IMR-90 (cell line): ENCODE measurements around the gene IBA57. TPM values are rescaled to one million over a fixed set of nuclear protein-coding genes. Genes with fewer than 3 reads are reported as not detected.

Experiments used
- ATAC-seq: fragments of 200-7000 bp; cut with Tn5 transposase; 2 replicates; pipeline ENCODE4 v1.9.1; 2020; ENCODE audit warnings: low read depth, mild to moderate bottlenecking, moderate library complexity
- BruUV-seq: library from RNA; stranded (reverse); fragments of 400-500 nt; replicated peaks from 2 replicates; lab custom pipeline; 2021; lab: Mats Ljungman, UMichigan
- CTCF ChIA-PET: fragments of 300-600 bp; formaldehyde crosslinking; extraction: SDS; loops from one replicate; lab custom pipeline; 2021; ENCODE audit warnings: antibody characterized with exemption; lab: Yijun Ruan, JAX
- POLR2A ChIA-PET: fragments of 300-600 bp; sonication (Branson Sonifier 250); formaldehyde crosslinking; loops from one replicate; lab custom pipeline; 2022; ENCODE audit warnings: antibody characterized with exemption; ENCODE audit not compliant: unreplicated experiment; lab: Charles Lee
- DNase-seq: peaks from one replicate; pipeline ENCODE4 v3.0.0; 2013
- H2AFZ ChIP-seq: replicated peaks from 2 replicates; pipeline ENCODE3; 2013; ENCODE audit warnings: low read length, mild to moderate bottlenecking; ENCODE audit not compliant: poor library complexity
- H2AK5ac ChIP-seq: 2 replicates; pipeline ENCODE4 v1.6.1; 2013; ENCODE audit warnings: low read depth, low read length, inconsistent platforms
- H2AK9ac ChIP-seq: replicated peaks from 2 replicates; pipeline ENCODE3; 2013; ENCODE audit warnings: mild to moderate bottlenecking, low read depth, low read length, moderate library complexity; ENCODE audit not compliant: poor library complexity
- H2BK120ac ChIP-seq: 2 replicates; pipeline ENCODE4 v1.6.1; 2013; ENCODE audit warnings: low read depth, low read length, inconsistent platforms
- H2BK15ac ChIP-seq: 3 replicates; pipeline ENCODE4 v1.6.1; 2013; ENCODE audit warnings: low read depth, low read length, inconsistent platforms
- H2BK20ac ChIP-seq: 2 replicates; pipeline ENCODE4 v1.6.1; 2013; ENCODE audit warnings: low read depth, mild to moderate bottlenecking, inconsistent platforms, low read length, moderate library complexity
- H2BK5ac ChIP-seq: 2 replicates; pipeline ENCODE4 v1.6.1; 2013; ENCODE audit warnings: mild to moderate bottlenecking, low read depth, low read length, inconsistent platforms; ENCODE audit not compliant: poor library complexity, severe bottlenecking
- H3K14ac ChIP-seq: replicated peaks from 2 replicates; pipeline ENCODE4 v1.6.1; 2013; ENCODE audit warnings: low read depth, low read length, inconsistent platforms
- H3K18ac ChIP-seq: 2 replicates; pipeline ENCODE4 v1.6.1; 2013; ENCODE audit warnings: low read depth, low read length, control low read depth
- H3K23ac ChIP-seq: 2 replicates; pipeline ENCODE4 v1.6.1; 2013; ENCODE audit warnings: low read depth, low read length, inconsistent platforms
- H3K27ac ChIP-seq: 2 replicates; pipeline ENCODE4 v1.5.1; 2013; ENCODE audit warnings: mild to moderate bottlenecking, control low read depth, low read length; ENCODE audit not compliant: insufficient read depth
- H3K27me3 ChIP-seq: 2 replicates; pipeline ENCODE4 v1.6.1; 2013; ENCODE audit warnings: low read length; ENCODE audit not compliant: control insufficient read depth, insufficient read depth
- H3K36me3 ChIP-seq: 2 replicates; pipeline ENCODE4 v1.6.1; 2013; ENCODE audit warnings: low read length, mixed read lengths; ENCODE audit not compliant: control insufficient read depth, insufficient read depth
- H3K4ac ChIP-seq: 2 replicates; pipeline ENCODE4 v1.6.1; 2013; ENCODE audit warnings: low read depth, low read length, inconsistent platforms
- H3K4me1 ChIP-seq: 2 replicates; pipeline ENCODE4 v1.6.1; 2013; ENCODE audit warnings: low read length, mixed read lengths; ENCODE audit not compliant: control insufficient read depth, insufficient read depth
- H3K4me2 ChIP-seq: 2 replicates; pipeline ENCODE4 v1.6.1; 2013; ENCODE audit warnings: low read depth, mild to moderate bottlenecking, control low read depth, low read length, moderate library complexity
- H3K4me3 ChIP-seq: 2 replicates; pipeline ENCODE4 v1.5.1; 2013; ENCODE audit warnings: low read depth, mild to moderate bottlenecking, control low read depth, low read length, moderate library complexity; ENCODE audit not compliant: insufficient read depth
- H3K56ac ChIP-seq: 2 replicates; pipeline ENCODE4 v1.6.1; 2013; ENCODE audit warnings: low read length, inconsistent platforms; ENCODE audit not compliant: insufficient read depth; ENCODE audit errors: extremely low read depth
- H3K79me1 ChIP-seq, 2 experiments: 2 replicates each; pipeline ENCODE4 v1.6.1; 2013; ENCODE audit warnings: low read length in 2 of 2, inconsistent platforms in 1 of 2, low read depth in 1 of 2
- H3K9ac ChIP-seq: 2 replicates; pipeline ENCODE4 v1.6.1; 2013; ENCODE audit warnings: low read depth, low read length, control low read depth
- H3K9me1 ChIP-seq: 2 replicates; pipeline ENCODE4 v1.6.1; 2013; ENCODE audit warnings: low read length, inconsistent platforms; ENCODE audit not compliant: insufficient read depth
- H3K9me3 ChIP-seq: 2 replicates; pipeline ENCODE4 v1.6.1; 2013; ENCODE audit warnings: low read length; ENCODE audit not compliant: control insufficient read depth, insufficient read depth
- H4K20me1 ChIP-seq: 2 replicates; pipeline ENCODE4 v1.6.1; 2013; ENCODE audit warnings: low read length, inconsistent platforms; ENCODE audit not compliant: insufficient read depth
- H4K5ac ChIP-seq: 2 replicates; pipeline ENCODE4 v1.6.1; 2013; ENCODE audit warnings: mild to moderate bottlenecking, low read depth, low read length, control low read depth
- H4K8ac ChIP-seq, 2 experiments: 2 replicates each; pipeline ENCODE4 v1.6.1; 2013; ENCODE audit warnings: low read depth in 2 of 2, low read length in 2 of 2, control low read depth in 1 of 2, inconsistent platforms in 1 of 2
- H4K91ac ChIP-seq: 2 replicates; pipeline ENCODE4 v1.6.1; 2013; ENCODE audit warnings: low read depth, low read length, inconsistent platforms; ENCODE audit not compliant: insufficient read depth
- BHLHE40 ChIP-seq: fragments of 150-350 bp; IDR thresholded peaks from 2 replicates; pipeline ENCODE4 v1.6.1; 2016; ENCODE audit warnings: mild to moderate bottlenecking, low read depth, low read length
- CEBPB ChIP-seq: IDR thresholded peaks from 2 replicates; pipeline ENCODE4 v1.6.1; 2012; ENCODE audit warnings: low read depth, low read length, improper control_type of control experiment
- CHD1 ChIP-seq: IDR thresholded peaks from 2 replicates; pipeline ENCODE4 v1.6.1; 2012; ENCODE audit warnings: low read depth, low read length, improper control_type of control experiment
- CTCF ChIP-seq: conservative IDR thresholded peaks from 2 replicates; pipeline ENCODE4 v1.5.1; 2012; ENCODE audit warnings: mild to moderate bottlenecking, low read depth, low read length, improper control_type of control experiment
- ELK1 ChIP-seq: fragments of 150-350 bp; IDR thresholded peaks from 2 replicates; pipeline ENCODE4 v1.6.1; 2016; ENCODE audit warnings: low read depth, mild to moderate bottlenecking, low read length, moderate library complexity, borderline replicate concordance
- FOS ChIP-seq: fragments of 150-350 bp; IDR thresholded peaks from 2 replicates; pipeline ENCODE4 v1.6.1; 2016; ENCODE audit warnings: low read depth, low read length
- MAFK ChIP-seq: IDR thresholded peaks from 2 replicates; pipeline ENCODE4 v1.6.1; 2012; ENCODE audit warnings: low read depth, low read length, improper control_type of control experiment
- MAZ ChIP-seq: IDR thresholded peaks from 2 replicates; pipeline ENCODE4 v1.6.1; 2012; ENCODE audit warnings: low read depth, mild to moderate bottlenecking, low read length, improper control_type of control experiment, moderate library complexity, borderline replicate concordance
- NFE2L2 ChIP-seq: fragments of 150-350 bp; IDR thresholded peaks from 2 replicates; pipeline ENCODE4 v1.6.1; 2016; ENCODE audit warnings: low read depth, mild to moderate bottlenecking, low read length
- POLR2A ChIP-seq: IDR thresholded peaks from 2 replicates; pipeline ENCODE4 v1.6.1; 2012; ENCODE audit warnings: mild to moderate bottlenecking, low read depth, low read length
- RAD21 ChIP-seq: IDR thresholded peaks from 2 replicates; pipeline ENCODE4 v1.6.1; 2012; ENCODE audit warnings: low read length, improper control_type of control experiment
- RCOR1 ChIP-seq: IDR thresholded peaks from 2 replicates; pipeline ENCODE4 v1.6.1; 2012; ENCODE audit warnings: mild to moderate bottlenecking, low read length, improper control_type of control experiment; ENCODE audit not compliant: insufficient replicate concordance
- RFX5 ChIP-seq: IDR thresholded peaks from 2 replicates; pipeline ENCODE4 v1.8.0; 2012; ENCODE audit warnings: low read depth, mild to moderate bottlenecking, low read length, moderate library complexity
- SMC3 ChIP-seq: fragments of 150-350 bp; IDR thresholded peaks from 2 replicates; pipeline ENCODE4 v1.6.1; 2016; ENCODE audit warnings: low read depth, mild to moderate bottlenecking, antibody characterized with exemption, low read length, moderate library complexity
- USF2 ChIP-seq: fragments of 150-350 bp; IDR thresholded peaks from 2 replicates; pipeline ENCODE4 v1.6.1; 2017; ENCODE audit warnings: mild to moderate bottlenecking, antibody characterized with exemption, low read length, low read depth
- WGBS, 2 experiments: methylation state at CpG; one replicate each; pipeline versions ENCODE4 v1.1.5 to v1.1.7; 2013; ENCODE audit warnings: missing lambda C conversion rate in 2 of 2; ENCODE audit not compliant: insufficient read length in 1 of 2; ENCODE audit errors: extremely low coverage in 2 of 2; 5-methylcytosine and 5-hydroxymethylcytosine counted together
- dilution Hi-C: fragments of 300-500 bp; cut with HindIII; formaldehyde crosslinking; loops from one replicate; pipeline ENCODE4 v1.14.3; 2018; ENCODE audit warnings: low sequenced_read_pairs; ENCODE audit not compliant: unreplicated experiment
- in situ Hi-C: fragments of 300-500 bp; cut with MboI; formaldehyde crosslinking; loops from 3 replicates; pipeline ENCODE4 v1.14.3; 2019; ENCODE audit warnings: low sequenced_read_pairs, inconsistent platforms, mixed read lengths
- intact Hi-C: fragments of 100-400 bp; cut with micrococcal nuclease; formaldehyde crosslinking; loops from 2 replicates; pipeline ENCODE4 v1.10.0; 2022
- polyA plus RNA-seq, 3 experiments: library from polyadenylated mRNA; depleted of rRNA; stranded (reverse); fragments of >200 nt; gene quantifications; 2 replicates each; pipeline ENCODE4 v1.2.3, GENCODE V29; 2012; ENCODE audit warnings: low replicate concordance in 1 of 3
- total RNA-seq: library from RNA; depleted of rRNA; stranded (reverse); fragments of >200 nt; gene quantifications from 2 replicates; pipeline ENCODE4 v1.2.3, GENCODE V29; 2012

IBA57 gene
- total and polyA plus RNA-seq, 2 of the 4 experiments (the other 2 are of a cell fraction): 2.0 to 2.6 TPM

- Histone ChIP-seq H3K4me3 (no peak overlapping the region), H2AK9ac (no peak overlapping the region), H4K5ac (no peak overlapping the region), H2BK5ac (no peak overlapping the region), H2BK120ac (no peak overlapping the region), H3K9ac (no peak overlapping the region), H2AK5ac (peak overlapping the region; percentile 59; the same call in 1 of the 2 replicates), H3K4me2 (no peak overlapping the region), H4K20me1 (peaks cover 5% of the 10 kb centered on the region; the same call in 1 of the 2 replicates), H3K18ac (no peak overlapping the region), H3K27me3 (no peaks in the 10 kb centered on the region; the same call in 1 of the 2 replicates), H4K91ac (no peak overlapping the region), H3K36me3 (peaks cover 30% of the 10 kb centered on the region; the same call in 1 of the 2 replicates), H3K27ac (no peak overlapping the region), H3K9me3 (no peaks in the 10 kb centered on the region), H4K8ac (no peak overlapping the region), H2AFZ (no peak overlapping the region), H2BK20ac (no peak overlapping the region), H3K9me1 (peaks cover 4% of the 10 kb centered on the region; the same call in 1 of the 2 replicates), H3K4me1 (peaks cover 10% of the 10 kb centered on the region; the same call in 1 of the 2 replicates), H3K56ac (no peak overlapping the region), H3K79me1 (peaks cover 0 to 13% of the 10 kb centered on the region in 2 experiments; a peak in 2 of 4 replicates), H3K23ac (no peak overlapping the region), H2BK15ac (no peak overlapping the region), H3K14ac (no peak overlapping the region), H3K4ac (no peak overlapping the region)
- no TSS peak for BruUV-seq
- ChIA-PET CTCF (no interaction called here), POLR2A (no interaction called here)
- 81% methylated on average over 10 of the region's 23 CpGs; no CpG with 5 or more reads in 1 of the 2 experiments for WGBS, 2 experiments
- in situ Hi-C loops: no loop called here
- ATAC-seq: no peak
- DNase-seq: no peak
- dilution Hi-C loops: no loop called here
- intact Hi-C loops: loop anchor here (5.0 kb wide), 1 partner anchor 242 kb away; a partner anchor contains a TSS
- no peak for TF ChIP-seq POLR2A
- no peak for TF ChIP-seq SMC3
- no peak for TF ChIP-seq CEBPB
- no peak for TF ChIP-seq BHLHE40
- no peak for TF ChIP-seq CTCF
- TF ChIP-seq RCOR1: no peak
- no peak for TF ChIP-seq RFX5
- TF ChIP-seq RAD21: no peak
- no peak for TF ChIP-seq MAZ
- TF ChIP-seq ELK1: no peak
- no peak for TF ChIP-seq USF2
- no peak for TF ChIP-seq MAFK
- no peak for TF ChIP-seq FOS
- TF ChIP-seq CHD1: no peak
- TF ChIP-seq NFE2L2: no peak
Observed at GRCh38 chr1:228214921-228215662, 49.5 kb downstream of the IBA57 start.
